K562 (cell line): Measurements from ENCODE around the gene LOXL3. TPM values are rescaled to one million over a fixed set of nuclear protein-coding genes. Genes with fewer than 3 reads are reported as not detected.

Source experiments
- ATAC-seq: fragments of 200-7000 bp; cut with Tn5 transposase; 3 replicates; pipeline ENCODE4 v1.9.1; 2020; ENCODE audit warnings: moderate library complexity
- BruUV-seq: library from RNA; stranded (reverse); fragments of 400-500 nt; replicated peaks from 2 replicates; lab custom pipeline; 2021; lab: Mats Ljungman, UMichigan
- CTCF ChIA-PET: fragments of 300-600 bp; formaldehyde crosslinking; extraction: SDS; loops from one replicate; lab custom pipeline; 2021; ENCODE audit warnings: low intra/inter-chr PET ratio; lab: Yijun Ruan, JAX
- POLR2A ChIA-PET: fragments of 300-600, 350-650 bp; sonication (Branson Sonifier 250); formaldehyde crosslinking; extraction: SDS; loops from one replicate; lab custom pipeline; 2021; ENCODE audit warnings: antibody characterized with exemption, inconsistent platforms; lab: Yijun Ruan, JAX
- DNase-seq, 4 experiments: peaks; one replicate each; pipeline versions ENCODE4 v3.0.0 to v3.0.0-alpha.2; 2011 to 2018; ENCODE audit warnings: low spot score in 3 of 4, mixed read lengths in 3 of 4; ENCODE audit errors: extremely low read depth in 1 of 4
- FAIRE-seq: peaks from 2 replicates; lab custom pipeline; 2011; peaks lifted over from hg19 to GRCh38; lab: Jason Lieb, UNC
- H2AFZ ChIP-seq: 2 replicates; pipeline ENCODE4 v1.6.0; 2011; ENCODE audit warnings: low read depth, low read length, control low read depth, inconsistent platforms
- H3K27ac ChIP-seq: fragments of 200-600 bp; 3 replicates; pipeline ENCODE4 v1.8.0; 2011; ENCODE audit warnings: low read depth, mild to moderate bottlenecking, control low read depth, inconsistent platforms, low read length, moderate library complexity, mixed read lengths; ENCODE audit errors: extremely low read depth
- H3K27me3 ChIP-seq, 2 experiments: fragments of 300-600 bp in 1 of 2; 2 replicates in 1 of 2; 3 replicates in 1 of 2; pipeline versions ENCODE4 v1.6.0 to v1.8.0; 2011; ENCODE audit warnings: inconsistent platforms in 2 of 2, low read length in 2 of 2, mild to moderate bottlenecking in 1 of 2, mixed read lengths in 1 of 2, moderate library complexity in 1 of 2; ENCODE audit not compliant: control insufficient read depth in 2 of 2, insufficient read depth in 2 of 2
- H3K36me3 ChIP-seq: fragments of 300-600 bp; 3 replicates; pipeline ENCODE4 v1.8.0; 2011; ENCODE audit warnings: mild to moderate bottlenecking, low read length, inconsistent platforms; ENCODE audit not compliant: control insufficient read depth, insufficient read depth
- H3K4me1 ChIP-seq, 2 experiments: fragments of 200-600 bp in 1 of 2; replicated peaks in 1 of 2; 2 replicates in 1 of 2; 3 replicates in 1 of 2; pipeline versions ENCODE4 v1.5.1 to v1.8.0; 2011; ENCODE audit warnings: inconsistent platforms in 2 of 2, low read length in 2 of 2, mild to moderate bottlenecking in 1 of 2, mixed read lengths in 1 of 2, moderate library complexity in 1 of 2; ENCODE audit not compliant: control insufficient read depth in 2 of 2, insufficient read depth in 2 of 2
- H3K4me2 ChIP-seq: 2 replicates; pipeline ENCODE4 v1.6.1; 2011; ENCODE audit warnings: low read length, control low read depth, inconsistent platforms, mixed read lengths; ENCODE audit not compliant: insufficient read depth
- H3K4me3 ChIP-seq: fragments of 200-600 bp; sonication (generic), shearing (Covaris generic); 2 replicates; pipeline ENCODE4 v1.5.1; 2016; ENCODE audit warnings: control low read depth, inconsistent platforms
- H3K79me2 ChIP-seq: fragments of 200-600 bp; 3 replicates; pipeline ENCODE4 v1.8.0; 2011; ENCODE audit warnings: low read length, inconsistent platforms; ENCODE audit not compliant: control insufficient read depth, insufficient read depth
- H3K9ac ChIP-seq, 2 experiments: 2 replicates each; pipeline versions ENCODE4 v1.6.0 to v1.6.1; 2011; ENCODE audit warnings: low read depth in 2 of 2, low read length in 2 of 2, control low read depth in 1 of 2, inconsistent platforms in 1 of 2, mild to moderate bottlenecking in 1 of 2, mixed read lengths in 1 of 2; ENCODE audit not compliant: insufficient read depth in 1 of 2
- H3K9me1 ChIP-seq: one replicate; pipeline ENCODE4 v1.6.0; 2011; ENCODE audit warnings: inconsistent platforms, mild to moderate bottlenecking, low read length, moderate library complexity; ENCODE audit not compliant: control insufficient read depth, insufficient read depth
- H3K9me3 ChIP-seq: replicated peaks from 2 replicates; pipeline ENCODE4 v1.5.1; 2011; ENCODE audit warnings: low read depth, low read length, inconsistent platforms; ENCODE audit not compliant: control insufficient read depth, insufficient read depth
- H4K20me1 ChIP-seq: replicated peaks from 2 replicates; pipeline ENCODE4 v1.6.1; 2011; ENCODE audit warnings: low read length, inconsistent platforms, mixed read lengths; ENCODE audit not compliant: control insufficient read depth, insufficient read depth
- ARID3A ChIP-seq: IDR thresholded peaks from 2 replicates; pipeline ENCODE4 v1.6.1; 2012; ENCODE audit warnings: low read depth, low read length, improper control_type of control experiment, borderline replicate concordance
- KDM4B ChIP-seq, 2 experiments: fragments of 450-650 bp in 1 of 2; sonication (generic) in 1 of 2; IDR thresholded peaks; 2 replicates each; pipeline ENCODE4 v1.6.1; 2016 to 2017; ENCODE audit warnings: borderline replicate concordance in 2 of 2, antibody characterized with exemption in 1 of 2, low read depth in 1 of 2, mild to moderate bottlenecking in 1 of 2
- NCOR1 ChIP-seq: fragments of 450-650 bp; IDR thresholded peaks from 2 replicates; pipeline ENCODE4 v1.6.1; 2016; ENCODE audit warnings: mild to moderate bottlenecking, moderate library complexity
- PTTG1 ChIP-seq: fragments of 450-650 bp; IDR thresholded peaks from 2 replicates; pipeline ENCODE4 v1.6.1; 2016; ENCODE audit warnings: low read depth, mild to moderate bottlenecking, missing genetic modification characterization, missing compliant biosample characterization
- RBM22 ChIP-seq: fragments of 200-400 bp; formaldehyde crosslinking; IDR thresholded peaks from 2 replicates; pipeline ENCODE4 v1.6.1; 2018; ENCODE audit warnings: low read length, low read depth; ENCODE audit not compliant: poor library complexity, severe bottlenecking
- RCOR1 ChIP-seq, 2 experiments: IDR thresholded peaks; 2 replicates each; pipeline ENCODE4 v1.6.1; 2012; ENCODE audit warnings: low read depth in 2 of 2, low read length in 2 of 2, borderline replicate concordance in 1 of 2, improper control_type of control experiment in 1 of 2
- SRSF9 ChIP-seq: fragments of 200-400 bp; formaldehyde crosslinking; IDR thresholded peaks from 2 replicates; pipeline ENCODE4 v1.6.1; 2017; ENCODE audit warnings: low read depth, low read length, borderline replicate concordance
- TFAP4 ChIP-seq: sonication (generic); formaldehyde crosslinking; IDR thresholded peaks from 2 replicates; pipeline ENCODE4 v1.8.0; 2022; ENCODE audit warnings: missing genetic modification reagents, mild to moderate bottlenecking, moderate library complexity, borderline replicate concordance
- ZNF311 ChIP-seq: fragments of 250-450 bp; sonication (Bioruptor Pico); IDR thresholded peaks from 2 replicates; pipeline ENCODE4 v1.4.0; 2020; ENCODE audit warnings: mild to moderate bottlenecking, moderate library complexity
- ZNF740 ChIP-seq, 3 experiments: fragments of 200-800 bp in 1 of 3; sonication (Bioruptor generic) in 1 of 3; sonication (generic) in 1 of 3; formaldehyde crosslinking in 1 of 3; IDR thresholded peaks; 2 replicates each; pipeline versions ENCODE4 v1.6.1 to v1.8.0; 2016 to 2022; ENCODE audit warnings: mild to moderate bottlenecking in 2 of 3, missing compliant biosample characterization in 2 of 3, missing genetic modification characterization in 2 of 3, missing genetic modification reagents in 1 of 3
- ZNF76 ChIP-seq: fragments of 250-450 bp; sonication (Bioruptor Pico); IDR thresholded peaks from 2 replicates; pipeline ENCODE4 v1.4.0; 2020; ENCODE audit warnings: mild to moderate bottlenecking, moderate library complexity, borderline replicate concordance
- WGBS: fragments of 100-300 bp; shearing (Covaris generic); methylation state at CpG from one replicate; pipeline ENCODE4 v1.1.6; 2016; ENCODE audit warnings: low coverage, mixed read lengths; ENCODE audit not compliant: insufficient coverage; ENCODE audit errors: missing lambda C conversion rate; 5-methylcytosine and 5-hydroxymethylcytosine counted together
- in situ Hi-C: fragments of 300-500 bp; cut with MboI; formaldehyde crosslinking; loops from 4 replicates; pipeline ENCODE4 v1.15.0; 2018; ENCODE audit warnings: inconsistent platforms, mixed read lengths
- intact Hi-C: fragments of 100-400 bp; cut with micrococcal nuclease; formaldehyde crosslinking; loops from 2 replicates; pipeline ENCODE4 v1.14.2; 2022
- polyA plus RNA-seq, 8 experiments: library from polyadenylated mRNA; depleted of rRNA in 4 of 8; stranded (reverse) in 5 of 8; unstranded in 3 of 8; fragments of >200 nt; fragmentation: Nextera tagmentation in 2 of 8; fragmentation: Illumina TruSeq in 1 of 8; extraction: Ambion mirVana in 2 of 8; extraction: Trizol in 1 of 8; gene quantifications; 2 replicates each; pipeline versions ENCODE4 v1.2.1 to v1.2.3, GENCODE V29; 2011 to 2014; ENCODE audit warnings: inconsistent platforms in 1 of 8, missing spikeins in 1 of 8
- total RNA-seq, 7 experiments: library from RNA; depleted of rRNA in 6 of 7; stranded (reverse); fragments of >200 nt in 6 of 7; fragmentation: Illumina TruSeq in 2 of 7; extraction: Trizol in 2 of 7; gene quantifications; 2 replicates each; pipeline versions ENCODE4 v1.2.1 to v1.2.3, GENCODE V29; 2011 to 2021; ENCODE audit warnings: low replicate concordance in 1 of 7
- TF ChIP-seq, protein P1 (sequence below): fragments of 450-650 bp; IDR thresholded peaks from 2 replicates; pipeline ENCODE4 v1.7.0; 2016; ENCODE audit warnings: borderline replicate concordance
- TF ChIP-seq, protein P2 (sequence below): fragments of 250-450 bp; sonication (Bioruptor Pico); IDR thresholded peaks from 2 replicates; pipeline ENCODE4 v1.5.0; 2021

LOXL3 gene
- total and polyA plus RNA-seq, 9 of the 15 experiments (the other 6 are each of a cell fraction or from before 2014, with no cell fraction given): 0.22 to 0.99 (median 0.31) TPM

GRCh38 chr2:74502147-74502719 is 51.5 kb downstream of the LOXL3 start:
- Histone ChIP-seq H3K9ac (peak overlapping the region; percentile 87 to 94), H3K4me3 (peak overlapping the region; percentile 40), H2AFZ (peak overlapping the region; percentile 97), H3K27me3 (no peaks in the 10 kb centered on the region), H3K27ac (peak overlapping the region; percentile 79), H3K9me3 (no peaks in the 10 kb centered on the region), H4K20me1 (no peaks in the 10 kb centered on the region), H3K4me1 (peaks cover 29 to 70% of the 10 kb centered on the region in 2 experiments; a peak in 4 of 5 replicates), H3K36me3 (peaks cover 13% of the 10 kb centered on the region; the same call in 2 of the 3 replicates), H3K4me2 (peak overlapping the region; percentile 95), H3K9me1 (no peaks in the 10 kb centered on the region), H3K79me2 (peaks cover 46% of the 10 kb centered on the region)
- DNase-seq: peak; percentile 52 to 72 (median 61)
- intact Hi-C loops: loop anchor here (5.0 kb wide), 1 partner anchor 70 kb away; no protein-coding TSS in a partner anchor
- ATAC-seq: peak; percentile 36
- CTCF ChIA-PET: no interaction called here
- POLR2A ChIA-PET: interaction anchor here (0.6 to 2.4 kb wide), 5 partner anchors 7 to 29 kb away, joined by 3 to 13 read pairs (median 4); partner anchors contain the start of genes AUP1 and HTRA2
- TSS peak; percentile 16 for BruUV-seq
- in situ Hi-C loops: no loop called here
- peak; percentile 74 for FAIRE-seq
- WGBS: under 1% methylated on average over 22 of the region's 32 CpGs
- TF ChIP-seq, protein P1, sequence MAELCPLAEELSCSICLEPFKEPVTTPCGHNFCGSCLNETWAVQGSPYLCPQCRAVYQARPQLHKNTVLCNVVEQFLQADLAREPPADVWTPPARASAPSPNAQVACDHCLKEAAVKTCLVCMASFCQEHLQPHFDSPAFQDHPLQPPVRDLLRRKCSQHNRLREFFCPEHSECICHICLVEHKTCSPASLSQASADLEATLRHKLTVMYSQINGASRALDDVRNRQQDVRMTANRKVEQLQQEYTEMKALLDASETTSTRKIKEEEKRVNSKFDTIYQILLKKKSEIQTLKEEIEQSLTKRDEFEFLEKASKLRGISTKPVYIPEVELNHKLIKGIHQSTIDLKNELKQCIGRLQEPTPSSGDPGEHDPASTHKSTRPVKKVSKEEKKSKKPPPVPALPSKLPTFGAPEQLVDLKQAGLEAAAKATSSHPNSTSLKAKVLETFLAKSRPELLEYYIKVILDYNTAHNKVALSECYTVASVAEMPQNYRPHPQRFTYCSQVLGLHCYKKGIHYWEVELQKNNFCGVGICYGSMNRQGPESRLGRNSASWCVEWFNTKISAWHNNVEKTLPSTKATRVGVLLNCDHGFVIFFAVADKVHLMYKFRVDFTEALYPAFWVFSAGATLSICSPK: no peak
- TF ChIP-seq ZNF311: no peak
- TF ChIP-seq SRSF9: no peak
- TF ChIP-seq RBM22: no peak
- TF ChIP-seq RCOR1 (IDR thresholded peaks at IDR 0.05; ENCODE audit: borderline replicate concordance in 1 of 2, low read depth in 2 of 2, low read length in 2 of 2): peak in 1 of 2 experiments; percentile 22; a peak in 1 of 4 replicates
- TF ChIP-seq ZNF76 (CRISPR knock-in tag): no peak
- no peak for TF ChIP-seq ZNF740 (CRISPR knock-in tag; IDR thresholded peaks at IDR 0.05)
- TF ChIP-seq ZNF740 (tag; IDR thresholded peaks at IDR 0.05): peak in 1 of 2 experiments; percentile 23; a peak in 1 of 4 replicates
- no peak for TF ChIP-seq ARID3A
- no peak for TF ChIP-seq TFAP4 (CRISPR knock-in tag)
- no peak for TF ChIP-seq PTTG1 (tag)
- TF ChIP-seq, protein P2, sequence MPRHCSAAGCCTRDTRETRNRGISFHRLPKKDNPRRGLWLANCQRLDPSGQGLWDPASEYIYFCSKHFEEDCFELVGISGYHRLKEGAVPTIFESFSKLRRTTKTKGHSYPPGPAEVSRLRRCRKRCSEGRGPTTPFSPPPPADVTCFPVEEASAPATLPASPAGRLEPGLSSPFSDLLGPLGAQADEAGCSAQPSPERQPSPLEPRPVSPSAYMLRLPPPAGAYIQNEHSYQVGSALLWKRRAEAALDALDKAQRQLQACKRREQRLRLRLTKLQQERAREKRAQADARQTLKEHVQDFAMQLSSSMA (CRISPR knock-in tag): no peak
- TF ChIP-seq KDM4B (IDR thresholded peaks at IDR 0.05; ENCODE audit: borderline replicate concordance in 2 of 2, low read depth in 1 of 2): 0 out of 4 replicates have a peak, but pooled peaks of 1 of the 2 experiments have one; percentile 42
- peak; percentile 63 for TF ChIP-seq NCOR1
